ENCODE data around the gene POLR2I. TPM values are rescaled to one million over a fixed set of nuclear protein-coding genes. Genes with fewer than 3 reads are reported as not detected.

POLR2I gene
- total and polyA plus RNA-seq, 11 donors, result 80.4 to 180 (median 107) TPM

GRCh38 chr19:36115453-36116343 is 1.0 kb upstream of the POLR2I start, which contains the start of gene TBCB:
TSS of gene TBCB (plus strand) at chr19:36115468. CDS start at chr19:36115561, 93 bp downstream.
- ATAC-seq (peak in 3 of 4 donors; percentile 27 to 70 (median 65)), DNase-seq (peak; percentile 83 to 92 (median 83))
- TF ChIP-seq POLR2A (IDR thresholded peaks at IDR 0.05) (peak in 1 of 2 donors; percentile 53), CTCF (IDR thresholded peaks at IDR 0.05) (no peak)
- Histone ChIP-seq H3K9me3 (no peaks in the 10 kb centered on the region), H3K27me3 (no peaks in the 10 kb centered on the region), H3K4me3 (peak within 1 kb of the TSS; percentile 60 to 98 (median 90)), H3K36me3 (peaks cover 0 to 69% (median 53%) of the 10 kb centered on the region in 9 donors), H3K4me1 (peaks cover 3 to 32% (median 19%) of the 10 kb centered on the region in 12 donors), H3K27ac (peak within 1 kb of the TSS; percentile 28 to 93 (median 88))
- intact Hi-C loops (cut with DNase I), result loop anchor here in 5 of 10 donors (1.0 to 10.0 kb wide), 4 partner anchors 55 to 121 kb away; partner anchors contain the start of genes THAP8 (in 3 of the 5), WDR62 (in 3 of the 5) and SDHAF1 (in 1 of the 5)
- WGBS, 4 donors, result 2 to 5% (median 3%) methylated on average over 29 to 59 of the region's 59 CpGs

GRCh38 chr19:36113894-36114720 is 568 bp downstream of the POLR2I start:
- DNase-seq (peak in 3 of 5 donors; percentile 23 to 50 (median 43)), ATAC-seq (peak in 2 of 4 donors; percentile 0 to 4)
- WGBS, 4 donors, result 6 to 15% (median 12%) methylated on average over 42 to 48 of the region's 48 CpGs
- no peak for TF ChIP-seq POLR2A (IDR thresholded peaks at IDR 0.05)
- no peak for TF ChIP-seq CTCF (IDR thresholded peaks at IDR 0.05)
- Histone ChIP-seq H3K9me3 (no peaks in the 10 kb centered on the region), H3K4me1 (peaks cover 3 to 32% (median 19%) of the 10 kb centered on the region in 12 donors), H3K27ac (peak overlapping the region; percentile 28 to 93 (median 88)), H3K36me3 (peaks cover 0 to 56% (median 47%) of the 10 kb centered on the region in 9 donors), H3K4me3 (peak overlapping the region; percentile 60 to 98 (median 90)), H3K27me3 (no peaks in the 10 kb centered on the region)
- intact Hi-C loops (cut with DNase I), result loop anchor here in 7 of 10 donors (2.0 to 10.0 kb wide), 5 partner anchors 57 to 122 kb away; partner anchors contain the start of genes SDHAF1 (in 3 of the 7), THAP8 (in 2 of the 7) and WDR62 (in 2 of the 7)

- no peaks in the 10 kb centered on the region for H3K27me3 ChIP-seq
- no peak for TF ChIP-seq CTCF (IDR thresholded peaks at IDR 0.05)
- TF ChIP-seq POLR2A (IDR thresholded peaks at IDR 0.05), result no peak
- intact Hi-C loops (cut with DNase I), result loop anchor here in 5 of 10 donors (5.0 to 10.0 kb wide), 4 partner anchors 56 to 121 kb away; partner anchors contain the start of gene SDHAF1 (in 3 of the 5)
- ATAC-seq (no peak), DNase-seq (no peak)
- peak overlapping the region in 9 of 12 donors; percentile 73 to 98 (median 90) for H3K4me3 ChIP-seq
- no peaks in the 10 kb centered on the region for H3K9me3 ChIP-seq
- H3K36me3 ChIP-seq, result peaks cover 0 to 49% (median 42%) of the 10 kb centered on the region in 9 donors
- WGBS, 4 donors, result 93 to 94% (median 93%) methylated on average over 26 to 34 of the region's 34 CpGs
- peak overlapping the region in 1 of 12 donors; percentile 93 for H3K27ac ChIP-seq
- H3K4me1 ChIP-seq, result peaks cover 3 to 32% (median 19%) of the 10 kb centered on the region in 12 donors
These were observed 1.2 kb downstream of the POLR2I start for GRCh38 chr19:36113425-36113824.

Data from heart left ventricle (tissue), 16 donors.